Fibroblast of the aortic adventitia (primary cell): ENCODE results near the gene ADCY2. TPM values are rescaled to one million over a fixed set of nuclear protein-coding genes. Genes with fewer than 3 reads are reported as not detected.

Experiments
- DNase-seq: peaks from one replicate; pipeline ENCODE4 v3.0.0-alpha.2; 2010; ENCODE audit warnings: low read depth
- H3K4me3 ChIP-seq: 2 replicates; pipeline ENCODE4 v1.5.1; 2011; ENCODE audit warnings: low read depth, mild to moderate bottlenecking, control low read depth, low read length, moderate library complexity
- CTCF ChIP-seq: IDR thresholded peaks from 2 replicates; pipeline ENCODE4 v1.5.1; 2011; ENCODE audit warnings: mild to moderate bottlenecking, low read length, control low read depth, inconsistent platforms; ENCODE audit not compliant: insufficient read depth
- total RNA-seq: library from RNA; depleted of rRNA; stranded (reverse); fragments of >200 nt; gene quantifications from 2 replicates; pipeline ENCODE4 v1.2.3, GENCODE V29; 2012; ENCODE audit warnings: low replicate concordance

The ADCY2 gene
- total RNA-seq, 1 donor, result 0.09 TPM

GRCh38 chr5:7456206-7456605 lies 60.3 kb downstream of the ADCY2 start:
- H3K4me3 ChIP-seq, result no peak overlapping the region
- no peak for TF ChIP-seq CTCF
- no peak for DNase-seq

- DNase-seq, result no peak
- no peak for TF ChIP-seq CTCF
- H3K4me3 ChIP-seq, result no peak overlapping the region
Measured at GRCh38 chr5:7461371-7461770, 65.4 kb downstream of the ADCY2 start.

GRCh38 chr5:7462758-7463157 lies 66.8 kb downstream of the ADCY2 start:
- no peak for TF ChIP-seq CTCF
- no peak overlapping the region for H3K4me3 ChIP-seq
- DNase-seq, result no peak

- no peak overlapping the region for H3K4me3 ChIP-seq
- no peak for TF ChIP-seq CTCF
- DNase-seq, result no peak
Measured at GRCh38 chr5:7464182-7464581, 68.2 kb downstream of the ADCY2 start.

GRCh38 chr5:7467179-7467578 lies 71.2 kb downstream of the ADCY2 start:
- no peak for TF ChIP-seq CTCF
- H3K4me3 ChIP-seq, result no peak overlapping the region
- no peak for DNase-seq

- no peak for DNase-seq
- no peak overlapping the region for H3K4me3 ChIP-seq
- TF ChIP-seq CTCF, result no peak
Measured at GRCh38 chr5:7468742-7469141, 72.8 kb downstream of the ADCY2 start.

- DNase-seq, result no peak
- no peak for TF ChIP-seq CTCF
- H3K4me3 ChIP-seq, result no peak overlapping the region
Measured at GRCh38 chr5:7471710-7472109, 75.8 kb downstream of the ADCY2 start.
